Fibroblast of mammary gland (primary cell): ENCODE results near the gene PIK3C2G.
A peak's percentile ranks its signal among the peaks of the same experiment; 100 is the strongest.

Experiments used
- DNase-seq: peaks from one replicate; pipeline ENCODE4 v3.0.0-alpha.2; 2010; ENCODE audit warnings: low read depth
- H3K4me3 ChIP-seq: 2 replicates; pipeline ENCODE4 v1.5.1; 2011; ENCODE audit warnings: low read depth, mild to moderate bottlenecking, low read length, moderate library complexity; ENCODE audit not compliant: control insufficient read depth
- CTCF ChIP-seq: conservative IDR thresholded peaks from 2 replicates; pipeline ENCODE4 v1.5.1; 2011; ENCODE audit warnings: low read depth, low read length, inconsistent platforms; ENCODE audit not compliant: control insufficient read depth, insufficient read depth

PIK3C2G gene

GRCh38 chr12:18302809-18303430 is 41.6 kb downstream of the PIK3C2G start:
- no peak for DNase-seq
- H3K4me3 ChIP-seq: no peak overlapping the region
- no peak for TF ChIP-seq CTCF

- no peak overlapping the region for H3K4me3 ChIP-seq
- no peak for TF ChIP-seq CTCF
- DNase-seq: no peak
Measured at GRCh38 chr12:18304609-18305008, 43.3 kb downstream of the PIK3C2G start.

GRCh38 chr12:18306311-18306710 is 45.0 kb downstream of the PIK3C2G start:
- no peak for DNase-seq
- H3K4me3 ChIP-seq: no peak overlapping the region
- no peak for TF ChIP-seq CTCF

GRCh38 chr12:18313306-18313705 is 52.0 kb downstream of the PIK3C2G start:
- H3K4me3 ChIP-seq: no peak overlapping the region
- no peak for TF ChIP-seq CTCF
- no peak for DNase-seq

- peak; percentile 58 for TF ChIP-seq CTCF
- peak; percentile 69 for DNase-seq
- no peak overlapping the region for H3K4me3 ChIP-seq
Measured at GRCh38 chr12:18320036-18320617, 58.8 kb downstream of the PIK3C2G start.

GRCh38 chr12:18320976-18321375 is 59.7 kb downstream of the PIK3C2G start:
- no peak overlapping the region for H3K4me3 ChIP-seq
- TF ChIP-seq CTCF: no peak
- DNase-seq: no peak
